Thyroid gland (tissue), 4 donors: ENCODE measurements around the gene STAMBP. TPM values are rescaled to one million over a fixed set of nuclear protein-coding genes. Genes with fewer than 3 reads are reported as not detected.

ENCODE experiments used
- DNase-seq, 2 donors: peaks; one replicate each; pipeline ENCODE4 v3.0.0-alpha.2; 2019
- H3K27ac ChIP-seq, 3 donors: fragments of 200-600 bp; sonication (generic); 1 replicate in 2 of 3; 2 replicates in 1 of 3; pipeline ENCODE4 v1.5.1; 2016 to 2019; ENCODE audit warnings: mild to moderate bottlenecking in 1 of 3, moderate library complexity in 1 of 3
- H3K27me3 ChIP-seq: fragments of 200-600 bp; sonication (generic); one replicate; pipeline ENCODE4 v1.5.1; 2019
- H3K36me3 ChIP-seq, 2 donors: fragments of 200-600 bp; sonication (generic); one replicate each; pipeline ENCODE4 v1.5.1; 2016 to 2019
- H3K4me1 ChIP-seq, 2 donors: fragments of 200-600 bp; sonication (generic); one replicate each; pipeline ENCODE4 v1.5.1; 2017 to 2019
- H3K4me3 ChIP-seq, 3 donors: fragments of 200-600 bp; sonication (generic); replicated peaks in 1 of 3; 1 replicate in 2 of 3; 2 replicates in 1 of 3; pipeline ENCODE4 v1.5.1; 2016; ENCODE audit warnings: mild to moderate bottlenecking in 1 of 3
- H3K9me3 ChIP-seq: fragments of 200-600 bp; sonication (generic); one replicate; pipeline ENCODE4 v1.5.1; 2017
- POLR2A ChIP-seq, 2 donors: fragments of 450-650 bp; IDR thresholded peaks; one replicate each; pipeline ENCODE4 v1.6.1; 2017; ENCODE audit warnings: antibody characterized with exemption in 2 of 2, mild to moderate bottlenecking in 2 of 2, moderate library complexity in 1 of 2
- WGBS, 2 donors: methylation state at CpG; one replicate each; pipeline ENCODE4 v1.1.5; 2017; 5-methylcytosine and 5-hydroxymethylcytosine counted together
- intact Hi-C: fragments of 100-400 bp; cut with DNase I; formaldehyde crosslinking; loops from one replicate; pipeline ENCODE4 v1.15.1; 2023
- total RNA-seq, 4 donors: library from RNA; depleted of rRNA; stranded (reverse); fragments of >200 nt; gene quantifications; one replicate each; pipeline ENCODE4 v1.2.3, GENCODE V29; 2016
- TF ChIP-seq, protein P1 (sequence below), 6 experiments: fragments of 200-600 bp in 3 of 6; fragments of 450-650 bp in 3 of 6; sonication (generic) in 3 of 6; IDR thresholded peaks; one replicate each; pipeline ENCODE4 v1.5.1; 2016 to 2019; ENCODE audit warnings: antibody characterized with exemption in 6 of 6, mild to moderate bottlenecking in 2 of 6, inconsistent platforms in 1 of 6, moderate library complexity in 1 of 6

Gene STAMBP
- total RNA-seq, 4 donors from 2014 or later: 31.9 to 45.2 (median 36.6) TPM

DNA sequence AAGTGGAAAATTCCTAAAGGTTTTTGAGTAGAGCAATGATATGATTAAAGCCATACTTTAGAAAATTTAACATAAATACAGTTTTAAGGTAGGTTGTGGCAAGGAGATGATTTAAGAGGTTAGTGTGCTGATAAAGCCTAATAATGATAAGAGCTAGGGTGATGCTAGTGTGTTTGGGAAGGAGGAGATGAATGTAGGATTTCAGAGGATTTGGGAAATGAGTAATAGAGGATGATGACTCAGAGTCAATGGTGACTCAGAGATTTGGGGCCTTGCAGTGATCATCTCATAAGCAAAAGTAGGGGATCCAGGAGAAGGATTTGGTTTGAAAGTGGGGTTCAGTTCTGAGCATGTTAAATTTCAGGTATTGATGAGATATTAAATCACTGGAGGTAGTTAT, 23.3 kb downstream of the STAMBP start:
- Histone ChIP-seq H3K36me3 (peaks cover 77 to 86% of the 10 kb centered on the region in 2 donors), H3K27me3 (no peaks in the 10 kb centered on the region), H3K4me1 (no peaks in the 10 kb centered on the region), H3K9me3 (no peaks in the 10 kb centered on the region), H3K27ac (no peak overlapping the region), H3K4me3 (no peak overlapping the region)
- no peak for DNase-seq
- intact Hi-C loops: no loop called here
- TF ChIP-seq, protein P1, sequence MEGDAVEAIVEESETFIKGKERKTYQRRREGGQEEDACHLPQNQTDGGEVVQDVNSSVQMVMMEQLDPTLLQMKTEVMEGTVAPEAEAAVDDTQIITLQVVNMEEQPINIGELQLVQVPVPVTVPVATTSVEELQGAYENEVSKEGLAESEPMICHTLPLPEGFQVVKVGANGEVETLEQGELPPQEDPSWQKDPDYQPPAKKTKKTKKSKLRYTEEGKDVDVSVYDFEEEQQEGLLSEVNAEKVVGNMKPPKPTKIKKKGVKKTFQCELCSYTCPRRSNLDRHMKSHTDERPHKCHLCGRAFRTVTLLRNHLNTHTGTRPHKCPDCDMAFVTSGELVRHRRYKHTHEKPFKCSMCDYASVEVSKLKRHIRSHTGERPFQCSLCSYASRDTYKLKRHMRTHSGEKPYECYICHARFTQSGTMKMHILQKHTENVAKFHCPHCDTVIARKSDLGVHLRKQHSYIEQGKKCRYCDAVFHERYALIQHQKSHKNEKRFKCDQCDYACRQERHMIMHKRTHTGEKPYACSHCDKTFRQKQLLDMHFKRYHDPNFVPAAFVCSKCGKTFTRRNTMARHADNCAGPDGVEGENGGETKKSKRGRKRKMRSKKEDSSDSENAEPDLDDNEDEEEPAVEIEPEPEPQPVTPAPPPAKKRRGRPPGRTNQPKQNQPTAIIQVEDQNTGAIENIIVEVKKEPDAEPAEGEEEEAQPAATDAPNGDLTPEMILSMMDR (IDR thresholded peaks at IDR 0.05): no peak

DNA sequence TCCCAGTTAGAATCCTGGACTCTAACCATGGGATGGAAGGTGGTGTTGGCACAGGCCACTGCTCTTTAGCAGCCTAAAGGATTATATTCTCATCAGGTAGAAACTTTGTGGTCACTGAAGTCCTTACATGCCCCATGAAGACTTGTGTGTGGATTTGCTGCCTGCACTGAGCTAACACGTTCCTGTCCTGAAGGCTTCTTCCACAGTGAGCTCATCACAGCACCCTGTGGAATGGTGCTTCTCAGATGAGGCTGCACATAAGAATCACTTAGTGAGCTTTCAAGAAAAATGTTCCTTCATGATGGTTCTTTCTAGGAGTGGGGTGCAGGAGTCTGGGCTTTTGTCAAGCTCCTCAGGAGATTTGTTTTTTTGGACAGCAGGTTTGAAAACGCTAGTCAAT, 26.8 kb downstream of the STAMBP start:
- no peak overlapping the region for H3K27ac ChIP-seq

DNA sequence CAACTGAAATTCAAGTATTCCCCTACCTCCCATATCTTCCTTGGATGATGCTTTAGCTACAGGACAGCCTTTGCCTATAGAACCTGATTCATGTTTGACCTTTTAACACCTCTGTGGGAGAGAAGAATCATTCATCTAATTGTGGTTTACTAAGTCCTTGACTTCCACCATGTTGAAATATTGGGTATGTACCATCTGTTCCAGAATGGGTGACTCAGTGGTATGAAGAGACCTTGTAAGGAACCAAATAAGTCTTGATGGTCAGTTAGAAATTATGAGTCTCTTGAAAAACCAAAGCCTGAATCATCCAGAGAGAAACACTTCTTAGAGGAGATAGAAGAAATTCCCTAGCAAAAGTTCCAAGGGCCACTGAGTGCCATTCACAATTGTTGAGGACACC, 27.5 kb downstream of the STAMBP start:
- intact Hi-C loops: no loop called here
- Histone ChIP-seq H3K27ac (no peak overlapping the region), H3K36me3 (peaks cover 48 to 63% of the 10 kb centered on the region in 2 donors), H3K4me3 (no peak overlapping the region), H3K4me1 (no peaks in the 10 kb centered on the region), H3K9me3 (no peaks in the 10 kb centered on the region), H3K27me3 (no peaks in the 10 kb centered on the region)
- no peak for DNase-seq
- TF ChIP-seq POLR2A (IDR thresholded peaks at IDR 0.05): no peak
- TF ChIP-seq, protein P1 (IDR thresholded peaks at IDR 0.05): no peak

More for the DNA sequence above, 26.8 kb downstream of the STAMBP start:
- WGBS, 2 donors: 84 to 94% methylated on average over 2 of the region's 2 CpGs
- Histone ChIP-seq H3K36me3 (peaks cover 49 to 63% of the 10 kb centered on the region in 2 donors), H3K4me1 (no peaks in the 10 kb centered on the region), H3K4me3 (no peak overlapping the region), H3K27me3 (no peaks in the 10 kb centered on the region), H3K9me3 (no peaks in the 10 kb centered on the region)
- TF ChIP-seq, protein P1 (IDR thresholded peaks at IDR 0.05): no peak
- no peak for TF ChIP-seq POLR2A (IDR thresholded peaks at IDR 0.05)
- no peak for DNase-seq
- intact Hi-C loops: no loop called here

DNA sequence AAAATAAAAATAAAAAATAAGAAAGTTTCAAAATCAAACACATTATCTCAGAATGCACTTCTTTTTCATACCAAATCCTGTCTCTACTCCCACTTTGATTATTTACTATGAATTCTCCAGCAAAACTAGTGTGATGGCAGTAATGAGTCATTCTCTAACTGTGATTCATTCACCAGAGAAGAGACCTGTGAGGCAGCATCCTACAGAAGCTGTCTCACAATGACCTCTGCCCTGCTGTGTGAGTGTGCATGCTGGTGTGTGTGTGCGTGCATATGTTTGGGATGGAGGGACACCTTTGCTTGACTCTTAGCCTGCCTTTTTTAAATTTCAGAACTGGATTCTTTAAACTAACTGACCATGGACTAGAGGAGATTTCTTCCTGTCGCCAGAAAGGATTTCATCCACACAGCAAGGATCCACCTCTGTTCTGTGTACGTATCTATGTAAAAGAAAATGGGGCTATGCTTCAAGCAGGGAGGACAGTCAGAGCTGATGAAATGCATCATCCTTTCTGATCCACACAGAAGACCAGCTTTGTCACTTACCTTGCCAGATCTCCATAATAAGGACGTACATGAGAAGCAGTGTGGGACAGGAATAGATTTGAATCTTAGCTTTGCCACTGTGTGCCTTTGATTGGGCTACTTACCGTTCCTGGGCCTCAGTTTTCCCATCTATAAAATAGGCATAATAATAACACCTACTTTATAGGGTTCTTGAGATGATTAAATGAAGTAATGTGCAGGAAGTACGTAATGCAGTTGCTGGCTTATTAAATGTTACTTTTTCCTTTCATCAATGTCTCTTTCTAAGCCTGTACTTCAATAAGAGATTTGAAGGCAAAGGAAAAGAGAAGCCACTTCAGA, 31.2 kb downstream of the STAMBP start:
- Histone ChIP-seq H3K4me1 (no peaks in the 10 kb centered on the region), H3K27me3 (no peaks in the 10 kb centered on the region), H3K9me3 (no peaks in the 10 kb centered on the region), H3K4me3 (no peak overlapping the region), H3K27ac (no peak overlapping the region), H3K36me3 (peaks cover 43 to 53% of the 10 kb centered on the region in 2 donors)
- WGBS, 2 donors: 93 to 95% methylated on average over 6 of the region's 6 CpGs
- no peak for DNase-seq
- intact Hi-C loops: no loop called here
- TF ChIP-seq, protein P1 (IDR thresholded peaks at IDR 0.05): no peak
- TF ChIP-seq POLR2A (IDR thresholded peaks at IDR 0.05): no peak

DNA sequence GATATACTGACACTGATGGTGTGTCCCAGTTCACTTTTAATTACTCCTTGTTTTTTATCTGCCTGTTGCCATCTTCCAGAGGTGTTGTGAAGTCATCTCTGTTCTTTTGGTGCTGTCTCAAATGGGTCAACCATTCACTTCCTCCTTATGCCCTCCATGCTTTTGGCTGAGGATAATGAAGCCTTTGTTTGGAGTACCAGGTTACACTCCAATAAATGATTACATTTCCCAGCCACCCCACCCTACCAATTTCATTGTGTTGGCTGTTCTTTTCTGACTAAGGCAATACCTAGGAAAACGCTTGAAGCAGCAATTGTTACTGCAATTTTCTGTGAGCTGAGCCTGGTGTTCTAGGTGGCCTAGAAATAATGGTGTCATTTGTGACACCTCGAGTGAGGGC, 34.2 kb downstream of the STAMBP start:
- no peak overlapping the region for H3K27ac ChIP-seq
- no peaks in the 10 kb centered on the region for H3K27me3 ChIP-seq
- peaks cover 29 to 50% of the 10 kb centered on the region in 2 donors for H3K36me3 ChIP-seq
- no peaks in the 10 kb centered on the region for H3K4me1 ChIP-seq
- no peak for TF ChIP-seq POLR2A (IDR thresholded peaks at IDR 0.05)
- TF ChIP-seq, protein P1 (IDR thresholded peaks at IDR 0.05): no peak
- no peak overlapping the region for H3K4me3 ChIP-seq
- intact Hi-C loops: no loop called here
- WGBS, 2 donors: 96 to 97% methylated on average over 2 of the region's 2 CpGs
- H3K9me3 ChIP-seq: no peaks in the 10 kb centered on the region
- no peak for DNase-seq
